ENCODE data around the gene NUDT4. TPM values are rescaled to one million over a fixed set of nuclear protein-coding genes. Genes with fewer than 3 reads are reported as not detected.

NUDT4 gene
- polyA plus RNA-seq (2011; rRNA removed) (15.4 and 34.3 TPM in 2 replicates), polyA minus RNA-seq (2011; rRNA and poly(A)+ RNA removed) (11.4 and 13.8 TPM in 2 replicates)

- no peak for TF ChIP-seq CTCF (IDR thresholded peaks at IDR 0.05; ENCODE audit: insufficient read depth, low read depth, low read length)
- no peaks in the 10 kb centered on the region for H3K27me3 ChIP-seq (ENCODE audit: control insufficient read depth, insufficient read depth, low read length)
- H3K36me3 ChIP-seq (ENCODE audit: control insufficient read depth, insufficient read depth, low read length), result no peaks in the 10 kb centered on the region
- ChIA-PET CTCF (interaction anchor here (0.6 to 1.5 kb wide), 4 partner anchors 58 to 390 kb away, joined by 3 to 4 read pairs (median 3); no protein-coding TSS in a partner anchor), POLR2A (interaction anchor here (0.6 kb wide), 2 partner anchors 518 to 521 kb away, joined by 3 to 28 read pairs; no protein-coding TSS in a partner anchor)
- H3K4me3 ChIP-seq (ENCODE audit: low read depth, low read length), result peak within 1 kb of the TSS; percentile 90
- DNase-seq (ENCODE audit: low read depth), result peak; percentile 53
Measured at GRCh38 chr12:93377252-93378195, at the start of gene NUDT4. Gene NUDT4 (plus strand): TSS chr12:93377925. CDS start chr12:93378323, 398 bp downstream.

- CTCF ChIA-PET, result no interaction called here
- Histone ChIP-seq H3K4me3 (ENCODE audit: low read depth, low read length) (no peak overlapping the region), H3K36me3 (ENCODE audit: control insufficient read depth, insufficient read depth, low read length) (no peaks in the 10 kb centered on the region), H3K27me3 (ENCODE audit: control insufficient read depth, insufficient read depth, low read length) (no peaks in the 10 kb centered on the region)
- TF ChIP-seq CTCF (IDR thresholded peaks at IDR 0.05; ENCODE audit: insufficient read depth, low read depth, low read length), result no peak
- POLR2A ChIA-PET, result interaction anchor here (0.6 kb wide), 1 partner anchor 54 kb away, joined by 3 read pairs; no protein-coding TSS in a partner anchor
- no peak for DNase-seq (ENCODE audit: low read depth)
Measured at GRCh38 chr12:93333054-93333453, 44.7 kb upstream of the NUDT4 start.

GRCh38 chr12:93333828-93334227, 43.9 kb upstream of the NUDT4 start:
- POLR2A ChIA-PET, result no interaction called here
- CTCF ChIA-PET, result no interaction called here
- no peaks in the 10 kb centered on the region for H3K36me3 ChIP-seq (ENCODE audit: control insufficient read depth, insufficient read depth, low read length)
- DNase-seq (ENCODE audit: low read depth), result no peak
- TF ChIP-seq CTCF (IDR thresholded peaks at IDR 0.05; ENCODE audit: insufficient read depth, low read depth, low read length), result no peak
- H3K4me3 ChIP-seq (ENCODE audit: low read depth, low read length), result no peak overlapping the region
- H3K27me3 ChIP-seq (ENCODE audit: control insufficient read depth, insufficient read depth, low read length), result no peaks in the 10 kb centered on the region

GRCh38 chr12:93335603-93336162, 42.0 kb upstream of the NUDT4 start:
- Histone ChIP-seq H3K4me3 (ENCODE audit: low read depth, low read length) (no peak overlapping the region), H3K36me3 (ENCODE audit: control insufficient read depth, insufficient read depth, low read length) (no peaks in the 10 kb centered on the region), H3K27me3 (ENCODE audit: control insufficient read depth, insufficient read depth, low read length) (no peaks in the 10 kb centered on the region)
- CTCF ChIA-PET, result interaction anchor here (1.4 kb wide), 1 partner anchor 23 kb away, joined by 3 read pairs; no protein-coding TSS in a partner anchor
- TF ChIP-seq CTCF (IDR thresholded peaks at IDR 0.05; ENCODE audit: insufficient read depth, low read depth, low read length), result no peak
- POLR2A ChIA-PET, result no interaction called here
- DNase-seq (ENCODE audit: low read depth), result no peak

- TF ChIP-seq CTCF (IDR thresholded peaks at IDR 0.05; ENCODE audit: insufficient read depth, low read depth, low read length), result no peak
- no peak overlapping the region for H3K4me3 ChIP-seq (ENCODE audit: low read depth, low read length)
- ChIA-PET CTCF (interaction anchor here (1.4 kb wide), 1 partner anchor 23 kb away, joined by 3 read pairs; no protein-coding TSS in a partner anchor), POLR2A (no interaction called here)
- H3K36me3 ChIP-seq (ENCODE audit: control insufficient read depth, insufficient read depth, low read length), result no peaks in the 10 kb centered on the region
- no peak for DNase-seq (ENCODE audit: low read depth)
- no peaks in the 10 kb centered on the region for H3K27me3 ChIP-seq (ENCODE audit: control insufficient read depth, insufficient read depth, low read length)
Measured at GRCh38 chr12:93336291-93336741, 41.4 kb upstream of the NUDT4 start.
